Measurements from ENCODE around the gene HPS4.

- TF ChIP-seq CTCF (IDR thresholded peaks at IDR 0.05) (no peak), POLR2A (IDR thresholded peaks at IDR 0.05) (no peak)
Observed at GRCh38 chr22:26508148-26508547, 24.6 kb upstream of the HPS4 start.
